Osteocyte (in vitro differentiated cells): ENCODE measurements around the gene PHEX. TPM values are rescaled to one million over a fixed set of nuclear protein-coding genes. Genes with fewer than 3 reads are reported as not detected.

Experiments used
- DNase-seq: peaks from one replicate; pipeline ENCODE4 v3.0.0; 2021; ENCODE audit warnings: mixed read lengths; ENCODE audit not compliant: unreplicated experiment; ENCODE audit errors: extremely low spot score
- H3K27ac Mint-ChIP-seq: one replicate; pipeline ENCODE4 v1.8.0; 2021; ENCODE audit warnings: mild to moderate bottlenecking, mixed read lengths; ENCODE audit not compliant: unreplicated experiment
- H3K27me3 Mint-ChIP-seq: one replicate; pipeline ENCODE4 v1.8.0; 2021; ENCODE audit warnings: mixed read lengths; ENCODE audit not compliant: unreplicated experiment
- H3K36me3 Mint-ChIP-seq: one replicate; pipeline ENCODE4 v1.8.0; 2021; ENCODE audit warnings: mixed read lengths; ENCODE audit not compliant: unreplicated experiment
- H3K4me1 Mint-ChIP-seq: one replicate; pipeline ENCODE4 v1.8.0; 2021; ENCODE audit warnings: mixed read lengths; ENCODE audit not compliant: unreplicated experiment
- H3K4me3 Mint-ChIP-seq: one replicate; pipeline ENCODE4 v1.8.0; 2021; ENCODE audit warnings: mild to moderate bottlenecking, moderate library complexity, mixed read lengths; ENCODE audit not compliant: unreplicated experiment
- H3K9me3 Mint-ChIP-seq: one replicate; pipeline ENCODE4 v1.8.0; 2021; ENCODE audit warnings: mixed read lengths; ENCODE audit not compliant: unreplicated experiment
- CTCF ChIP-seq: fragments of 200-600 bp; sonication (generic); IDR thresholded peaks from 2 replicates; pipeline ENCODE4 v1.5.0; 2021; ENCODE audit warnings: antibody characterized with exemption, mild to moderate bottlenecking, moderate library complexity
- total RNA-seq: library from RNA; stranded (reverse); gene quantifications from 2 replicates; pipeline ENCODE4 v1.2.1, GENCODE V29; 2021

PHEX gene
- total RNA-seq, 1 donor from 2014 or later = 1.6 TPM

- Mint-ChIP-seq H3K27ac (peak overlapping the region; percentile 36), H3K27me3 (no peaks in the 10 kb centered on the region), H3K36me3 (no peaks in the 10 kb centered on the region), H3K4me3 (no peak overlapping the region), H3K4me1 (peaks cover 33% of the 10 kb centered on the region), H3K9me3 (peaks cover 13% of the 10 kb centered on the region)
- DNase-seq = no peak
- TF ChIP-seq CTCF = no peak
Observed at GRCh38 chrX:22247169-22247568, 215.0 kb downstream of the PHEX start.

GRCh38 chrX:22248401-22248800, 216.3 kb downstream of the PHEX start:
- Mint-ChIP-seq H3K4me3 (no peak overlapping the region), H3K27me3 (no peaks in the 10 kb centered on the region), H3K27ac (peak overlapping the region; percentile 47), H3K9me3 (peaks cover 2% of the 10 kb centered on the region), H3K4me1 (peaks cover 33% of the 10 kb centered on the region), H3K36me3 (no peaks in the 10 kb centered on the region)
- DNase-seq = no peak
- no peak for TF ChIP-seq CTCF

- DNase-seq = no peak
- Mint-ChIP-seq H3K4me1 (peaks cover 33% of the 10 kb centered on the region), H3K27me3 (no peaks in the 10 kb centered on the region), H3K4me3 (no peak overlapping the region), H3K36me3 (no peaks in the 10 kb centered on the region), H3K9me3 (no peaks in the 10 kb centered on the region), H3K27ac (no peak overlapping the region)
- TF ChIP-seq CTCF = no peak
Observed at GRCh38 chrX:22249371-22249770, 217.2 kb downstream of the PHEX start.

GRCh38 chrX:22268706-22269105, 236.6 kb downstream of the PHEX start:
- Mint-ChIP-seq H3K27me3 (no peaks in the 10 kb centered on the region), H3K4me3 (no peak overlapping the region), H3K36me3 (no peaks in the 10 kb centered on the region), H3K9me3 (no peaks in the 10 kb centered on the region), H3K27ac (no peak overlapping the region), H3K4me1 (no peaks in the 10 kb centered on the region)
- no peak for DNase-seq
- TF ChIP-seq CTCF = no peak

- DNase-seq = no peak
- H3K9me3 Mint-ChIP-seq = peaks cover 5% of the 10 kb centered on the region
- no peaks in the 10 kb centered on the region for H3K4me1 Mint-ChIP-seq
- H3K27ac Mint-ChIP-seq = no peak within 1 kb of the TSS
- TF ChIP-seq CTCF = no peak
- H3K4me3 Mint-ChIP-seq = no peak within 1 kb of the TSS
- H3K36me3 Mint-ChIP-seq = no peaks in the 10 kb centered on the region
- H3K27me3 Mint-ChIP-seq = no peaks in the 10 kb centered on the region
Observed at GRCh38 chrX:22272613-22273012, 240.5 kb downstream of the PHEX start, which contains the start of gene CBLL2. Gene CBLL2 (plus strand): TSS chrX:22272913. CDS start chrX:22272992, 79 bp downstream.
